K562 (cell line): Measurements from ENCODE around the gene DIRAS1. TPM values are rescaled to one million over a fixed set of nuclear protein-coding genes. Genes with fewer than 3 reads are reported as not detected.

Experiments
- ATAC-seq: fragments of 200-7000 bp; cut with Tn5 transposase; 3 replicates; pipeline ENCODE4 v1.9.1; 2020; ENCODE audit warnings: moderate library complexity
- BruUV-seq: library from RNA; stranded (reverse); fragments of 400-500 nt; replicated peaks from 2 replicates; lab custom pipeline; 2021; lab: Mats Ljungman, UMichigan
- CTCF ChIA-PET: fragments of 300-600 bp; formaldehyde crosslinking; extraction: SDS; loops from one replicate; lab custom pipeline; 2021; ENCODE audit warnings: low intra/inter-chr PET ratio; lab: Yijun Ruan, JAX
- POLR2A ChIA-PET: fragments of 300-600, 350-650 bp; sonication (Branson Sonifier 250); formaldehyde crosslinking; extraction: SDS; loops from one replicate; lab custom pipeline; 2021; ENCODE audit warnings: antibody characterized with exemption, inconsistent platforms; lab: Yijun Ruan, JAX
- DNase-seq, 4 experiments: peaks; one replicate each; pipeline versions ENCODE4 v3.0.0 to v3.0.0-alpha.2; 2011 to 2018; ENCODE audit warnings: low spot score in 3 of 4, mixed read lengths in 3 of 4; ENCODE audit errors: extremely low read depth in 1 of 4
- FAIRE-seq: peaks from 2 replicates; lab custom pipeline; 2011; peaks lifted over from hg19 to GRCh38; lab: Jason Lieb, UNC
- H2AFZ ChIP-seq: 2 replicates; pipeline ENCODE4 v1.6.0; 2011; ENCODE audit warnings: low read depth, low read length, control low read depth, inconsistent platforms
- H3K27ac ChIP-seq: fragments of 200-600 bp; 3 replicates; pipeline ENCODE4 v1.8.0; 2011; ENCODE audit warnings: low read depth, mild to moderate bottlenecking, control low read depth, inconsistent platforms, low read length, moderate library complexity, mixed read lengths; ENCODE audit errors: extremely low read depth
- H3K27me3 ChIP-seq, 2 experiments: fragments of 300-600 bp in 1 of 2; 2 replicates in 1 of 2; 3 replicates in 1 of 2; pipeline versions ENCODE4 v1.6.0 to v1.8.0; 2011; ENCODE audit warnings: inconsistent platforms in 2 of 2, low read length in 2 of 2, mild to moderate bottlenecking in 1 of 2, mixed read lengths in 1 of 2, moderate library complexity in 1 of 2; ENCODE audit not compliant: control insufficient read depth in 2 of 2, insufficient read depth in 2 of 2
- H3K36me3 ChIP-seq: fragments of 300-600 bp; 3 replicates; pipeline ENCODE4 v1.8.0; 2011; ENCODE audit warnings: mild to moderate bottlenecking, low read length, inconsistent platforms; ENCODE audit not compliant: control insufficient read depth, insufficient read depth
- H3K4me1 ChIP-seq, 2 experiments: fragments of 200-600 bp in 1 of 2; replicated peaks in 1 of 2; 2 replicates in 1 of 2; 3 replicates in 1 of 2; pipeline versions ENCODE4 v1.5.1 to v1.8.0; 2011; ENCODE audit warnings: inconsistent platforms in 2 of 2, low read length in 2 of 2, mild to moderate bottlenecking in 1 of 2, mixed read lengths in 1 of 2, moderate library complexity in 1 of 2; ENCODE audit not compliant: control insufficient read depth in 2 of 2, insufficient read depth in 2 of 2
- H3K4me2 ChIP-seq: 2 replicates; pipeline ENCODE4 v1.6.1; 2011; ENCODE audit warnings: low read length, control low read depth, inconsistent platforms, mixed read lengths; ENCODE audit not compliant: insufficient read depth
- H3K4me3 ChIP-seq: fragments of 200-600 bp; sonication (generic), shearing (Covaris generic); 2 replicates; pipeline ENCODE4 v1.5.1; 2016; ENCODE audit warnings: control low read depth, inconsistent platforms
- H3K79me2 ChIP-seq: fragments of 200-600 bp; 3 replicates; pipeline ENCODE4 v1.8.0; 2011; ENCODE audit warnings: low read length, inconsistent platforms; ENCODE audit not compliant: control insufficient read depth, insufficient read depth
- H3K9ac ChIP-seq, 2 experiments: 2 replicates each; pipeline versions ENCODE4 v1.6.0 to v1.6.1; 2011; ENCODE audit warnings: low read depth in 2 of 2, low read length in 2 of 2, control low read depth in 1 of 2, inconsistent platforms in 1 of 2, mild to moderate bottlenecking in 1 of 2, mixed read lengths in 1 of 2; ENCODE audit not compliant: insufficient read depth in 1 of 2
- H3K9me1 ChIP-seq: one replicate; pipeline ENCODE4 v1.6.0; 2011; ENCODE audit warnings: inconsistent platforms, mild to moderate bottlenecking, low read length, moderate library complexity; ENCODE audit not compliant: control insufficient read depth, insufficient read depth
- H3K9me3 ChIP-seq: replicated peaks from 2 replicates; pipeline ENCODE4 v1.5.1; 2011; ENCODE audit warnings: low read depth, low read length, inconsistent platforms; ENCODE audit not compliant: control insufficient read depth, insufficient read depth
- H4K20me1 ChIP-seq: replicated peaks from 2 replicates; pipeline ENCODE4 v1.6.1; 2011; ENCODE audit warnings: low read length, inconsistent platforms, mixed read lengths; ENCODE audit not compliant: control insufficient read depth, insufficient read depth
- ARID3A ChIP-seq: IDR thresholded peaks from 2 replicates; pipeline ENCODE4 v1.6.1; 2012; ENCODE audit warnings: low read depth, low read length, improper control_type of control experiment, borderline replicate concordance
- BRD9 ChIP-seq: fragments of 450-650 bp; IDR thresholded peaks from 2 replicates; pipeline ENCODE4 v1.6.1; 2018; ENCODE audit warnings: low read depth; ENCODE audit not compliant: partially characterized antibody
- CAMTA2 ChIP-seq: fragments of 250-450 bp; sonication (Bioruptor Pico); conservative IDR thresholded peaks from 2 replicates; pipeline ENCODE4 v1.5.1; 2022
- CBX3 ChIP-seq, 2 experiments: IDR thresholded peaks; 1 replicate in 1 of 2; 2 replicates in 1 of 2; pipeline ENCODE4 v1.6.1; 2012; ENCODE audit warnings: inconsistent platforms in 2 of 2, low read length in 2 of 2, borderline replicate concordance in 1 of 2, control low read depth in 1 of 2
- ETV1 ChIP-seq: fragments of 450-650 bp; conservative IDR thresholded peaks from 2 replicates; pipeline ENCODE4 v1.6.1; 2016; ENCODE audit warnings: missing genetic modification characterization, control low read depth, low read depth, missing compliant biosample characterization
- GTF2A2 ChIP-seq: IDR thresholded peaks from 2 replicates; pipeline ENCODE4 v1.6.1; 2016; ENCODE audit warnings: mild to moderate bottlenecking, missing genetic modification characterization, missing compliant biosample characterization
- HDAC2 ChIP-seq: fragments of 450-650 bp; IDR thresholded peaks from 2 replicates; pipeline ENCODE4 v1.6.1; 2016; ENCODE audit warnings: mild to moderate bottlenecking
- HSF4 ChIP-seq: fragments of 250-450 bp; sonication (Bioruptor Pico); IDR thresholded peaks from 2 replicates; pipeline ENCODE4 v2.1.2; 2022; ENCODE audit warnings: mild to moderate bottlenecking, moderate library complexity, borderline replicate concordance
- KDM1A ChIP-seq, 2 experiments: fragments of 450-650 bp; IDR thresholded peaks; 2 replicates each; pipeline ENCODE4 v1.6.1; 2016; ENCODE audit warnings: mild to moderate bottlenecking in 2 of 2
- POLR2G ChIP-seq: fragments of 200-400 bp; formaldehyde crosslinking; IDR thresholded peaks from 2 replicates; pipeline ENCODE4 v1.6.1; 2017; ENCODE audit warnings: low read depth, mild to moderate bottlenecking, antibody characterized with exemption, low read length, moderate library complexity
- TCF7L2 ChIP-seq: fragments of 150-350 bp; IDR thresholded peaks from 2 replicates; pipeline ENCODE4 v1.6.1; 2016; ENCODE audit warnings: low read depth, mild to moderate bottlenecking, low read length, moderate library complexity
- ZNF212 ChIP-seq: fragments of 450-650 bp; formaldehyde crosslinking; IDR thresholded peaks from 2 replicates; pipeline ENCODE4 v1.4.0; 2020; ENCODE audit warnings: mild to moderate bottlenecking
- ZNF707 ChIP-seq: fragments of 250-450 bp; sonication (Bioruptor Pico); conservative IDR thresholded peaks from 2 replicates; pipeline ENCODE4 v1.8.0; 2022; ENCODE audit warnings: inconsistent platforms, mild to moderate bottlenecking, moderate library complexity
- ZNF75A ChIP-seq: fragments of 450-650 bp; formaldehyde crosslinking; IDR thresholded peaks from 2 replicates; pipeline ENCODE4 v1.4.0; 2020; ENCODE audit warnings: mild to moderate bottlenecking
- WGBS: fragments of 100-300 bp; shearing (Covaris generic); methylation state at CpG from one replicate; pipeline ENCODE4 v1.1.6; 2016; ENCODE audit warnings: low coverage, mixed read lengths; ENCODE audit not compliant: insufficient coverage; ENCODE audit errors: missing lambda C conversion rate; 5-methylcytosine and 5-hydroxymethylcytosine counted together
- in situ Hi-C: fragments of 300-500 bp; cut with MboI; formaldehyde crosslinking; loops from 4 replicates; pipeline ENCODE4 v1.15.0; 2018; ENCODE audit warnings: inconsistent platforms, mixed read lengths
- intact Hi-C: fragments of 100-400 bp; cut with micrococcal nuclease; formaldehyde crosslinking; loops from 2 replicates; pipeline ENCODE4 v1.14.2; 2022
- polyA plus RNA-seq, 8 experiments: library from polyadenylated mRNA; depleted of rRNA in 4 of 8; stranded (reverse) in 5 of 8; unstranded in 3 of 8; fragments of >200 nt; fragmentation: Nextera tagmentation in 2 of 8; fragmentation: Illumina TruSeq in 1 of 8; extraction: Ambion mirVana in 2 of 8; extraction: Trizol in 1 of 8; gene quantifications; 2 replicates each; pipeline versions ENCODE4 v1.2.1 to v1.2.3, GENCODE V29; 2011 to 2014; ENCODE audit warnings: inconsistent platforms in 1 of 8, missing spikeins in 1 of 8
- total RNA-seq, 7 experiments: library from RNA; depleted of rRNA in 6 of 7; stranded (reverse); fragments of >200 nt in 6 of 7; fragmentation: Illumina TruSeq in 2 of 7; extraction: Trizol in 2 of 7; gene quantifications; 2 replicates each; pipeline versions ENCODE4 v1.2.1 to v1.2.3, GENCODE V29; 2011 to 2021; ENCODE audit warnings: low replicate concordance in 1 of 7

The DIRAS1 gene
- total and polyA plus RNA-seq, 9 of the 15 experiments (the other 6 are each of a cell fraction or from before 2014, with no cell fraction given) = 0.11 to 12.0 (median 2.9) TPM

GRCh38 chr19:2716275-2716650 lies 4.9 kb downstream of the DIRAS1 start:
- Histone ChIP-seq H2AFZ (no peak overlapping the region), H3K9ac (no peak overlapping the region), H3K4me3 (no peak overlapping the region), H3K4me1 (peaks cover 0 to 26% of the 10 kb centered on the region in 2 experiments; a peak in 3 of 5 replicates), H3K36me3 (no peaks in the 10 kb centered on the region), H3K27ac (no peak overlapping the region), H3K4me2 (no peak overlapping the region), H3K27me3 (peaks cover 0 to 8% of the 10 kb centered on the region in 2 experiments; a peak in 1 of 5 replicates), H3K79me2 (no peaks in the 10 kb centered on the region), H4K20me1 (no peaks in the 10 kb centered on the region), H3K9me1 (no peaks in the 10 kb centered on the region)
- DNase-seq = no peak
- intact Hi-C loops (no loop called here), in situ Hi-C loops (no loop called here)
- no TSS peak for BruUV-seq
- WGBS = 82% methylated on average over 6 of the region's 19 CpGs
- CTCF ChIA-PET = no interaction called here
- no peak for FAIRE-seq
- TF ChIP-seq POLR2G (peak; percentile 26; the same call in 1 of the 2 replicates), ZNF212 (CRISPR knock-in tag) (no peak)
- TF ChIP-seq, all 486 proteins: peak for 1
- 0 out of 2 replicates have a peak, but pooled peaks cover 4% of the 10 kb centered on the region for H3K9me3 ChIP-seq
- no peak for ATAC-seq
- POLR2A ChIA-PET = no interaction called here

GRCh38 chr19:2715470-2716274 lies 5.5 kb downstream of the DIRAS1 start:
- in situ Hi-C loops (no loop called here), intact Hi-C loops (no loop called here)
- ChIA-PET CTCF (no interaction called here), POLR2A (no interaction called here)
- H3K9ac ChIP-seq = no peak overlapping the region
- WGBS = 77% methylated on average over 12 of the region's 12 CpGs
- FAIRE-seq = no peak
- no peaks in the 10 kb centered on the region for H3K79me2 ChIP-seq
- no peak overlapping the region for H3K4me3 ChIP-seq
- H3K4me2 ChIP-seq = no peak overlapping the region
- no peaks in the 10 kb centered on the region for H3K9me1 ChIP-seq
- 0 out of 2 replicates have a peak, but pooled peaks cover 4% of the 10 kb centered on the region for H3K9me3 ChIP-seq
- no peak for DNase-seq
- no peak overlapping the region for H2AFZ ChIP-seq
- H3K27ac ChIP-seq = no peak overlapping the region
- ATAC-seq = no peak
- no peaks in the 10 kb centered on the region for H3K36me3 ChIP-seq
- H4K20me1 ChIP-seq = no peaks in the 10 kb centered on the region
- peaks cover 0 to 21% of the 10 kb centered on the region in 2 experiments; a peak in 3 of 5 replicates for H3K4me1 ChIP-seq
- no TSS peak for BruUV-seq
- peaks cover 0 to 11% of the 10 kb centered on the region in 2 experiments; a peak in 1 of 5 replicates for H3K27me3 ChIP-seq
- TF ChIP-seq GTF2A2 (tag) = no peak
- peak; percentile 66 to 69 for TF ChIP-seq KDM1A (IDR thresholded peaks at IDR 0.05)
- no peak for TF ChIP-seq ARID3A
- no peak for TF ChIP-seq ETV1 (tag)
- peak; percentile 31; the same call in 1 of the 2 replicates for TF ChIP-seq HDAC2
- TF ChIP-seq CAMTA2 (CRISPR knock-in tag) = no peak
- no peak for TF ChIP-seq HSF4 (CRISPR knock-in tag)
- TF ChIP-seq TCF7L2 = no peak
- TF ChIP-seq BRD9 = no peak
- TF ChIP-seq ZNF707 (CRISPR knock-in tag) = no peak
- TF ChIP-seq ZNF75A (CRISPR knock-in tag) = no peak
- peak in 1 of 2 experiments; percentile 95; a peak in 2 of 3 replicates for TF ChIP-seq CBX3 (IDR thresholded peaks at IDR 0.05; ENCODE audit: borderline replicate concordance in 1 of 2, low read length in 2 of 2)
